Measurements from ENCODE around the gene INPP5A.

INPP5A gene

DNA sequence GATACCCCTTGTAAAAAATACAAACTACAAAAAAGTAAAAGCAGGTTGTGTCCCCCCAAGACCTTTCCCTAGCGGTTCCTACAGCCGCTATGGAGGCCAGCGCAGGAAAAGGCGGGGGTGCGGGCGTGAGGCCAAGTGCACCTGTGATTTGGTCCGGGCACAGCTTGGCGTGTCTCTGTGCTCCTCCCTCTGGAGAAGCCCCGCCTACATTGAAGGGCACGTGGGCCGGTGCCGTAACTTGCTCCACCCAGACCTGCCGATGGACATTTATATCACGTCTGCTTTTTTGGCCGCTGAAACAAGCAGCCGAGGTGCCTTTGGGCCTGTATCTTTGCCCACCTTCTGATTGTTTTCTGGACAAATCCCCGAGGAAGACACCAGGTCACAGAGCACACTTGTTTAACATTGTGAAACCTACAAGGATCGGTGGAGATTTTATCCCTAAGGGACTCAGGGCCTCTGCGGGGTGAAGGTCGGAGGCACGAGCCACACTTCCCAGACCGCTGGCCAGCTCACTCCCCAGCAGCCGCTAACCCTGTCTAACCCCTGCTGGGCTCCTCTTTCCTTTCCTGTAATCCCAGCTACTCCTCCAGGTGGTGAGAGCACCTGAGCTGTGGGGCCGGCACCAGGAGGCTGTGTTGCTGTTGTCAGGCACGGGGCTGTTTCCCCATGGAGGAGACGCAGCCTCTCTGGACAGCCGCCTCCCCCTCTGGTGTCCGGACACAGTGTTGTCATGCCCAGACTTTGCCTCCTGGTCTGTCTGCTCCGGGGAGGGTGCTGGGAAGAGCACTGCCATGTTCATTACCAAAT lies 18.8 kb upstream of the INPP5A start:
- peak; percentile 36 for DNase-seq

DNA sequence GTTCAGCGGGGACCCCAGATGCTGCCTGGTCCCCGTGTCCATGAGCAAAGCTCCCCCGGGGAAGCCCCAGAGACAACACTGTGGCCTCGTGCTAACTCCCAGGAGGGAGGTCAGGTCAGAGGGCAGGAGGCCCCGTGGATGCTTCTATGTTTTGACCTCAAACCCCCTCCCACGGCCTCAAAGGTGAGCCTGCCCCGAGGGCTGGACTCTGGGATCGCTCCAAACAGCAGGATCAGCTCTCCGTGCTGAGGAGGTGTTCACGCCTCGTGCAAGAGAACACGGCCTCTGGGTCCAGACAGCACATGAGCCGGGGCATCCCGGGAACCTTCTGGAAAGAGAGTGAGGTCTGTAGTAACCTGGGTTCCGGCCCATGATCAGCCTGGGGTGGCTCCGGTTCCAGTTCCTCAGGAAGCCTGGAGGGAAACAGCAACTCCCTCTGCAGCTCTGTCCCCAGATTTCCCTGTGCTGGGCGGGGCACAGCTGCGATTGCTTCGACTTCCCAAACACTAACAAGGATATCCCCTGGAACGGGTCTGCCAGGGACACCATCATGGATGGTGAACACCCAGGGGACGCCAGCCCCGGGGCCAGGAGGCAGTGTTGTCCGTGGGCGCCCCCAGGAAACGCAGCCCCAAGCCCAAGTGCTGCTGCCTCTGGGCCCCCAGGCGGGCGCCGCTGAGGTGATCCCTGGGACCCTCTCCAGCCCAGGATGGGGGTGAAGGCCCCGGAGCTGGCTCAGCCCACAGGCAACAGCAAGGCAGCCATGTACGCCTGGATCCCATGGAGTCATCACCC lies 18.0 kb upstream of the INPP5A start:
- no peak for DNase-seq

DNA sequence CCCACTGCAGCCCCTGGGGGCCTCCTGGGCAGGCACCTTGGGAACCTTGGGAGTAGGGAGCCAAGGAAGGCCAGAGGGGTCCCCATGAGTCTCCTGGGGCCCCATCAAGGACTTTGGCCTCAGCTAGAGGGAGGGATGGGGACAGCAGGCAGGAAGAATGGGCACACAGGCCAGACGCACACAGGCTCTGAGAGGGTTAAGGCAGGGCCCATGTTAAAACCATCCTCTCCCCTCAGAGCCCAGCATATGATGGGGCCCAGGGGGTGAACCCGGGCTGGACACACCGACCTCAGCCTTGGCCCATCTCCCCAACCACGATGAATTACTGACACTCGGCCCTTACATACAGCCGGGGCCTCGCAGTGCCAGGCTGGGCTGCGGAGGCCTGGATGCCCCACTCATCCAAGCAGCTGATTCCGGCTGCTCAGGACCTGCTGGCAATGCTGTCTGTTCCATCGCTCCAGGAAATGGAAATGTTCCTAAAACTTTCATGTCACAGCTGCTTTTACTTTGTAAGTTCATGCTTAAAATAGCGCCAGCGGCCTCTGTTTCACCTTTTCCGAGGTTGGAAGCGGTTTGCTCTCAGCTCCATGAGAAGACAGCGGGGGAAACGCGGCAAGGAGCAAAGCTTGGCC lies 17.3 kb upstream of the INPP5A start:
- no peak for DNase-seq

DNA sequence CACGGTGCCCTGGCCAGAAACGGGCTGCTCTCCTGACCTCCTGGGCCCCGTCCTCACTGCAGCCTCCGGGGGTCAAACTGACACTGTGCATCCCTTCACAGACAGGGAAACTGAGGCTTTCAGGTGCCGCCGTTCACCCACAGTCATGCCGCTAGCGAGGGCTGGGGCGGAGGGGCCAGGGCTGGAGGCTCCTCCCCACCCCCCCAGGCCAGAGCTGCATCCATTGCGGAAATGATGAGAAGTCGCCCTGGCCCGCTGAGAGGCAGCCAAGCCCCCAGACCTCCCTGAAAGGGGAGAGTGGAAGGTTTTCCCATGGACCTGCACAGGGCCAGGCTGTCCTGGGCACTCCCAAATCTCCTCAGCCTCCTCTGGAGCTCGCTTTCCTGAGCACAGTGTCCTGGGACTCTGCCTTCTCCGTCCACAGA lies 16.5 kb upstream of the INPP5A start:
- no peak for DNase-seq

DNA sequence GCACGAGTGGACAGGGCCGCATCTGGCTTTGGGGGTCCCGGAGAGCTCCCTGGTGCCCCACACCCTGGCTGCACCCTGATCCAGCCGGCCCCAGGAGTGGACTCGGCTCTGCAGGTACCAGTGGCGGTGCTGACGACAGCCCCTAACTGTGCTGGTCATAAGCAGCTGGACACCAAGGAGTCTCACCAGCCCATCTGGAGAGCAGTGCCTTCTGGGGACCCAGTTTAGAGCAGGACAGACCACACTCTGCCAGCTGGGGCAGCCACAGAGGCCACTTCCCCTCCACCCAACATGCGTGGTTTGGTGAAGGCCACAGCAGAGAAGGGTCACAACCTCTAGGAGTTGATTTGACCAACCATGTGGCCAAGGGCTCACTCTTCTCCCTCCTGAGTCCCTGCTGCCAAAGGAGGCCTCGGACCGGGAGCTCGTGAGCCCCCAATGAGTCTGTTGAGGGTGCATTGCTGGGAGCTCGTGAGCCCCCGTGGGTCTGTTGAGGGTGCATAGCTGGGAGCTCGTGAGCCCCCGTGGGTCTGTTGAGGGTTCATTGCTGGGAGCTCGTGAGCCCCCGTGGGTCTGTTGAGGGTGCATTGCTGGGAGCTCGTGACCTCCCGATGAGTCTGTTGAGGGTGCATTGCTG lies 16.0 kb upstream of the INPP5A start:
- DNase-seq, result no peak

GRCh38 chr10:132522521-132523411 lies 14.8 kb upstream of the INPP5A start:
- no peak for DNase-seq

- no peak for DNase-seq
Measured at GRCh38 chr10:132523561-132524442, 13.8 kb upstream of the INPP5A start.

DNA sequence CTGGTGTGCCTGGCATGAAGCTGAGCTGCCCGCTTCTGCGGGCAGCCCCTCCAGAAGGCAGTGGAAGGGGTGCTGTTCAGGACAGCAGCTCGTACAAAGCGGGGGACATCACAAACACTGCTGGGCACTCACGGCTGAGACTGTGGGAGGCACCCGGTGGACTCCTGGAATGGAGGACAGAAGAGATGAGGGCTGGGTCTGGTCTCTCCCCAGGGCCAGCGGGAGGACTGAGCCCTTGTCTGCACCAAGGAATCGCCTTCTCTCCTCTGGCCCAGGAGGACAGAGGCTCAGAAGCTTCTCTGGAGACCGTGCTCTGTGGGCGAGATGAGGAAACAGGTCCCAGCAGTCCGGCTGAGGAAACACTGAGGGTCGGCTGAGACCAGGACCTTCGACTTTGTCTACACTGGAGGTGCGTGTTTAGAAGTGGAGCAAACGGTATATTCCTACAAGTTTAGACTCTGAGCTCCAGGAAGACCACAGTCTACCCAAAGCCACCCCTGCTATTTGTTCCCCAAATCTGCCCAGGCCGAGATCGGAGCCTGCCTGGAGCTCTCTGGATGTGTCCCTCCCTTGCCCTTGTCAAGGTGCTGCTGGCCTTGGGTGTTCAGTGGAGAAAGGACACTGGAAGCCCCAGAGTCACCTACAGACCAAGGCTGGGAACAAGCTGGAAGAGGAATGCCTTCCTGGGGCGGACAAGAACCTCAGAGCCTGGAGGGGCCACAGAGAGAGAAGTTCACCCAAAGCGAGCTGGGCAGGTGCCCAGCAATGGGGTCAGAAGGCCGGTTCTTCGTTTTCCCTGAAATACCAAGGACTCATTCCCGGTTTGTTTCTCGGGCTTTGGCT lies 12.9 kb upstream of the INPP5A start:
- no peak for DNase-seq

DNA sequence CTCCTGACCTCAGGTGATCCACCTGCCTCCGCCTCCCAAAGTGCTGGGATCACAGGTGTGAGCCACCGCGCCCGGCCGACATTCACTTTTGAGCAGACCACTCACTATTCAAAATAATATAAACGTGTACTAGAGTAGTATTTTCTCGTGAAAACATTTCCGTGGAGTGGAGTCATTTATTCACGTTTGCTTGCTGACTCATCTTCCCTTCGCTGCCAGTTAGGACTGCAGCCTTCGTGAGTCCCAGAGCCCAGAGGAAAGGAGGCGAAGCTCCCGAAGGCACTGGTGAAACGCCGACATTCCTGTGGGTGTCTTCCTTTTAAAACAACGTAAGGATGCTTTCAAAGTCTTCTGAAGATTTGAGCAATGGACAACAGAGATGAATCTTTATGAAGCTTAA lies 10.9 kb upstream of the INPP5A start:
- no peak for DNase-seq

- no peak for DNase-seq
Measured at GRCh38 chr10:132527339-132528063, 10.1 kb upstream of the INPP5A start.

- no peak for DNase-seq
Measured at GRCh38 chr10:132528064-132528691, 9.4 kb upstream of the INPP5A start.

GRCh38 chr10:132532179-132532578 lies 5.4 kb upstream of the INPP5A start:
- DNase-seq, result no peak

DNA sequence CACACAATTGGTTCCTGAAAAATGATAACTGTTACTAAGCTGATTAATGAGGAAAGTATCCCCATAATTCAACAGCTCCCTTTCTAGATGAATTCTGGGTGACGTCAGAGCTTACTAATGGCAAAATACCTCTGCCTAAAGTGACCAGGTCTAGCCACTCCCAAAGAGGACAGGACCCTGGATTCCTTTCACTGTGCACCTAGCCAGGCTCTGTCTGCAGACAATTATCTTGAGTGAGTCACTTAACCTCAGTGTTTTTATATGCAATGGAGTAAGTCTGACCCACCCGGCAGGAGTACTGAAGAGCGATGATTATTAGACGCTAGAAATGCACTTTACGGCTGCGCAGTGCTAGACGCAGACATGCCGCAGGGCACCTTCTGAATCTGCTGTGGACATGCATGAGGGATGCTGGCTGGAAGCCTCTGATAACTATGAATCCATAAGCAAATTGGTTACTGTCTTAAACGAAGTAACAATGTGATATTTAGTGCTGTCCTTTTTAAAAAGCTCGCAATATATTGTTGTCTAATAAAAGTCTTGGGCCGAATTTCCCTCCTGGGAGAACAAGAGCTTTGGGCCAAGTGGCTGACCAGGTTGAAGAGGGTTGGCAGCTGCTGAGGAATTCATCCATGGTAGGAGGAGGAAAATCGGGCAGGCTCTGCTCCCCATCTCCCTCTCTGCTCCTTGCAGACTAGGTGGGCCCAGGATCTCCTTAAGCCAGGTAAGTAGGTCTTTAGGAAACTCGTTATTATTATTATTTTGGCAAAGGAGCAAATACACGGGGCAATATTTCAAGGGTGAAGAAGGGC lies 4.6 kb upstream of the INPP5A start:
- DNase-seq, result no peak

DNA sequence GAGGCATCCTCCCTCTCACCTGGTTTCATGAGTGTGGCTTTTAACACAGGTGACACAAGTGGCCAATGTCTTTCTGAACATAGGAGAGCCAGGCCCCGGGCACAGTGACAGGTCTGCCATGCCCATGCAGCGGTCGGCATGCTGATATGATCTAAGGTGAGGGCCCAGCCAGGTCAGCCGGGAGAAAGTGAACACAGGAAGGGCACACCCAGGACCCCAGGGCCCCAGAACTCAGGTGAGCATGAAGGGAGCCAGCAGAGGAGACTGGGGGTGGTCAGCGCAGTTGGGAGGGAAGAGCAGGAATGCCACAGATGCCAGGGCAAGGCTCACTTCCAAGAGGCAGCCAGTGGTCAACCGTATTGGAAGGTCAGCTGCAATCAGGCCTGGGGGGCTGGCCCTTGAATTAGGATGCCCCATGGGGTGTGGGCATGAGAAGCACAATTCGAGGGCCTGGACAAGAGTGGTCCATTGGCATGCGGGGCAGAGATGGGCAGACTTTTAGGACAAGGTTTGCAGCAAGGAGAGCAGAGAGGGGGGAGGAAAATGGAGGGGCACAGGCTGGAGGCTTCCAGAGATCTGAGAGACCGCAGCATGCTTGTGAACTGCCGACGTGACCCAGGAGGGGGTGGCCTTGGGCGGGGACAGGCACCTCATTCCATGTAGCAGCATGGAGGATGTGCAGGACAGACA lies 3.9 kb upstream of the INPP5A start:
- DNase-seq, result no peak

GRCh38 chr10:132534391-132535064 lies 3.1 kb upstream of the INPP5A start:
- DNase-seq, result no peak

DNA sequence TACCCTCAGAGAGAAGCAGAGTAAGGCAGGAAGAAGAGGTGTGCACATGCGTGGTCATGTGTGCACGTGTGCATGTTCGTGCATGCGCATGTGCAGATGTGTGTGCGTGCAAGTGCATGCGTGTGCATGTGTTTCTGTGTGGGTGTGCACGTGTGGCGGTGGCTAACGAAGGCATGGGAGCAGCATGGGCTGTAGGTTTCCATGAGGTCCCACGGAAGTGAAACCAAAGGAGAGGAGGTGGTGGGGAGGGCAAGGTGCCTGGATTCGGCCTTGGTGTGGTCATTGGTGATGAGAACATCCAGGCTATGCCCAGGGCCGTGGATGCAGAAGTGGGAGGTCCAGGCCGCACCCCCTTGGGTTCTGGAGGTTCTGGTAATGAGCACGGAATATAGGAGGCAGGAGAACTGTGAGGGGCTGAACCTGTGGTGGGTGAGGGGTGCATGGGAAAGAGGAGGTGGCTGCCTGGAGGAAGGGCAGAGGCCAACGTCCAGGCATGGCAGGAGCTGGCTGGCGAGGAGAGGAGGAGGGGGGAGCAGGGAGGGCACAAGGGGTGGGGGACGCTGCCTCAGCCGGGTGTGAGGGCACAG lies 2.4 kb upstream of the INPP5A start:
- DNase-seq, result no peak

Data from NCI-H2107 (cell line).